HUES64 (cell line): ENCODE measurements around the gene BRMS1.
A peak's percentile ranks its signal among the peaks of the same experiment; 100 is the strongest.

ENCODE experiments used
- H3K27ac ChIP-seq: 2 replicates; pipeline ENCODE4 v1.7.0; 2013; ENCODE audit warnings: low read depth, low read length, inconsistent platforms
- H3K27me3 ChIP-seq: 2 replicates; pipeline ENCODE4 v1.6.1; 2013; ENCODE audit warnings: mild to moderate bottlenecking, low read length; ENCODE audit not compliant: insufficient read depth
- H3K36me3 ChIP-seq: 2 replicates; pipeline ENCODE4 v1.6.1; 2013; ENCODE audit warnings: mild to moderate bottlenecking, low read length; ENCODE audit not compliant: insufficient read depth
- H3K4me1 ChIP-seq: 2 replicates; pipeline ENCODE4 v1.6.1; 2013; ENCODE audit warnings: mild to moderate bottlenecking, low read length, moderate library complexity; ENCODE audit not compliant: insufficient read depth
- H3K4me3 ChIP-seq: 2 replicates; pipeline ENCODE4 v1.5.1; 2013; ENCODE audit warnings: mild to moderate bottlenecking, low read length, moderate library complexity
- H3K9ac ChIP-seq: 2 replicates; pipeline ENCODE4 v1.6.1; 2013; ENCODE audit warnings: mild to moderate bottlenecking, low read depth, low read length
- H3K9me3 ChIP-seq: 2 replicates; pipeline ENCODE4 v1.6.1; 2013; ENCODE audit warnings: low read depth, low read length; ENCODE audit not compliant: insufficient read depth
- WGBS: fragments of 150-250, 120-280 bp; methylation state at CpG from one replicate; pipeline ENCODE4 v1.1.7; 2013; ENCODE audit warnings: missing lambda C conversion rate; 5-methylcytosine and 5-hydroxymethylcytosine counted together

BRMS1 gene

DNA sequence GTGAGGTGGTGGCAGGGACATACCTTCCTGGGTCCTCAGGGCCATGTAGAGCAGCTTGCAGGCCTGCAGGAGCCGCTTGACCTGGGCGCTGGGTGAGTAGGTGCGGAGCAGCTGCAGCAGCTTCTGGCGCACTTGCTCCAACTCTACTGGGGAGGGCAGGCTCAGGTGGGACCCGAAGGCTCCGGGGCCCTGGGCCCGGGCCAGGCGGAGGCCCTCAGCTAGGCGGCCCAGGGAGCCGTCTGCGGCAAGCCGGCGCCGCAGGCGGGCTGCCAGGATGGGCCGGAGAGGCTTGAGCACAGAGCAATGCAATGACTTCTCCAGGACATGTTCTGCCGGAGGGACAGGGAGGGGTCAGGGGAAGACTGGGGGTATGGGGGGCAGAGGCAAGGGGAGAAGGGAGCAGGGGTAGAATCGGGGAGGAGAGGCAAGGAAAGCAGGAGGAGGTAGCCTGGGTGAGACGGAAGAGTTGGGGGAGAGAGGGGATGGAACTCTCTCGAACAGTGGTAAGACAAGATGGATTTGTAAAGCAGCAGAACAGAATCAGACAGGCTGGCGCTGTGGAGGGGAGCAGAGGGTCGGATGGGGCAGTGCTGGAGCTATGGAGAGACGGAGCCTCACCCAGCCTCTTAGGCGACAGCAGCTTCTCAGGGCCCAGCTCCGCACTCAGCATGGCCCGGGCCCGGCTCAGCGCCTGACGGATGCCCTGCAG, 10.9 kb downstream of the BRMS1 start:
- Histone ChIP-seq H3K4me3 (no peak overlapping the region), H3K4me1 (peaks cover 14% of the 10 kb centered on the region), H3K27ac (no peak overlapping the region), H3K36me3 (peaks cover 10% of the 10 kb centered on the region), H3K27me3 (peaks cover 6% of the 10 kb centered on the region; the same call in 1 of the 2 replicates), H3K9me3 (no peaks in the 10 kb centered on the region), H3K9ac (no peak overlapping the region)
- 90% methylated on average over 29 of the region's 29 CpGs for WGBS

DNA sequence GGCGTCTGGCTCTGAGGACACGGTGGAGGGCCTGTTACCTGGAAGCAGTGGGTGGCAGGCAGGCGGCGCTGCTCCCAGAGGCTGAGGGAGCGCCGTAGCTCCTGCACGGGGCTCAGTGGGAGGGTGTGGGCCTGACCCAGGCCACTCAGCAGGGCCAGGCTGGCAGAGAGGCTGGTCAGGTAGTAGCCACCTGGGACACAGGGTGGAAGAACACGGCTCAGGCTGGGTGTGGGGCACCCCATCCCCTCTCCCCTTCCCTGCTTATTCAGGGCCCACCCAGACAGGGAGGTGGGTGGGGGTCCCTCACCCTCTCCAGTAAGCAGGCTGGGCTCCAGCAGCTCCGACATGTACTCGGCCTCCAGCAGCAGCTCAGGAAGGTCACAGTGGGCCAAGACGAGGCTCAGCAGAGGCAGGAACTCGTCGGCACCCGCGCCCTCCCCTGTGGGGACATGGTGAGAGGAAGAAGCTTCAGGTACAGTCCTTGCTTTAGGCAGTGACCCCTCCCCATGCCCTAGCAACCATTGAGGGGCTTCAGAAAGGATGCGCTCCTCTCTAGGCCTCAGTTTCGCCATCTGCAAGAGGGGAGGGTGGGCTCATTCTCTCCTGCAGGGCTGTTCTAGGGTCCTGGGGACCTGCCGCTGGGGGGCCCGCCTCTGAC, 11.6 kb downstream of the BRMS1 start:
- Histone ChIP-seq H3K27ac (no peak overlapping the region), H3K36me3 (peaks cover 10% of the 10 kb centered on the region), H3K27me3 (peaks cover 6% of the 10 kb centered on the region; the same call in 1 of the 2 replicates), H3K4me1 (peaks cover 18% of the 10 kb centered on the region), H3K9me3 (no peaks in the 10 kb centered on the region), H3K4me3 (no peak overlapping the region), H3K9ac (no peak overlapping the region)
- 92% methylated on average over 19 of the region's 19 CpGs for WGBS

DNA sequence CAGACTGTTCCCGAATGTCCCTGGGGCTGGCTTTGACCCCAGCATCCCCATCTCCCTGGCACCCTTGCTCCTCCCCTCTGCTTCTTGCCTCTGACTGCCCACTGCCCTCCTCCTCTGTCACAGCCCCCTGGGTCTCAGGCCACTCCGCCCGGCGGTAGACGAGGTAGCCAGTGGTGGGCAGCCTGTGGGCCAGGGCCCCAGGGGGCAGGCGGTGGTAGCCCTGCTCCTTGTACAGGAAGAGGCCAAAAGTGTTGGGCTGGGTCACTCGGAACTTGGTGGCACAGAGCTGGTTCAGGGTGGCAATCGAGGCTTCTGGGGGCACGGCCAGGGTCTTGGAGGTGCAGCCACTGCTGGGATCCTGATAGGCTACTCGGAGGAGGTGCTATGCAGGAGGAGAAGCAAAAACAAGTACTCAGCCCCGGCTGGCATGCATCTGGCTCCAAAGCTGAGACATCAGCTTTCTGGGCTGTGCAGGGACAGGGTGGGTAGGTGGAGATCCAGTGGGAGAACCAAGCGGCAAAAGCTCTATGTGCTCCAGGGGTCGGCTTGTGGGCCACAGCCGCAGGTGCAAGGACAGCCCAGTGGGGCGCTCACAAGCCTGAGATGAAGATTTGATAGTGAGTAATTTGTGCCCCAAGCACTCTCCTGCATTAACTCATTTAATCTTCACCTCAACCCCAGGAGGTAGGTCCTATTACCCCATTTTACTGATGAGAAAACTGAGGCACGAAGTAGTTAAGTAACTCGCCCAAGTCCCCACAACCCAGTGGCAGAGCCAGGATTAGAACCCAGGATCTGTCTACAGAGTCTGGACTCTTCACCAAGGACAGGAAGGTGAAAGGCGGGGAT, 12.3 kb downstream of the BRMS1 start:
- H3K4me3 ChIP-seq, result no peak overlapping the region
- no peak overlapping the region for H3K9ac ChIP-seq
- peaks cover 5% of the 10 kb centered on the region for H3K36me3 ChIP-seq
- 82% methylated on average over 18 of the region's 18 CpGs for WGBS
- H3K27me3 ChIP-seq, result peaks cover 6% of the 10 kb centered on the region; the same call in 1 of the 2 replicates
- peaks cover 18% of the 10 kb centered on the region for H3K4me1 ChIP-seq
- H3K9me3 ChIP-seq, result no peaks in the 10 kb centered on the region
- H3K27ac ChIP-seq, result no peak overlapping the region

DNA sequence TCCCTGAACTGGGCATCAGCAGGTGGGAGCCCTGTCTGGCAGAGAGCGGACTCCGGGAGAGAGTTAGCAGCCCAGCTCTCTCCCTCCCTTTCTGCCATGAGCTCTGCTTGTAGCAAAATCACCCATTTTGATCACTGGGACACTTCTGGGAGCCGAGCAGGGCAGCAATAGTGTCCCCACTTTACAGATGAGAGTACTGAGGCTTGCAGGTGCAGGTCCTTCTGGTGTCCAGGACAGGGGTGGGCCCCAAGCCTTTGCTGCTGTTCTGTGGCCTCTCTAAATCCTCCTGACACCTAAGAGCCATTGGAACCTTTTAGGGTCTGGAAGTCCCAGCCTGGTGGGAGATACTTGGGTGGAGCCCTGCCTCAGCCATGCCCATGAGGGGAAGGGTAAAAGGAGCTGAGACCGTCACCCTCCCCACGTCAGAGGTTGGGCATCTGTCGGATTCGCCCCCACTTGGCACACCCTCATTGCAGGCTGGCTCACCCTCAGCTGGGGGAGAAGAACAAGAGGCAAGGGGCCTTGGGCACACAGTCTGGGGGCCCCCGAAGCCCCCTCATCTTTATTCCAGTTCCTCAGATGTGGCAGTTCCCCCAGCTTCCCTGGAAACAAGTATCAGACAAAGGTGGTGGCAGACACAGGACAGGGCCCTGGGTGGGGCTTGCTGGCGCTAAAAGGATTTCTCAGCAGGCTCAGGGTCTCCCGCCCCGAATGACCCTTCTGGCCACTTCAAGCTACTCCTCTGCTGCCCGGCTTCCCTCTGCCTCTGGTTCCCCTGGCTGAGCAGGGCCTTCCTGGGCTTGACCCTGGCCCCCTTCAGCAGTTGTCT, 13.1 kb downstream of the BRMS1 start:
- Histone ChIP-seq H3K4me3 (no peak overlapping the region), H3K9ac (no peak overlapping the region), H3K27ac (no peak overlapping the region), H3K4me1 (peaks cover 13% of the 10 kb centered on the region), H3K36me3 (no peaks in the 10 kb centered on the region; the same call in 1 of the 2 replicates), H3K9me3 (no peaks in the 10 kb centered on the region), H3K27me3 (peaks cover 6% of the 10 kb centered on the region; the same call in 1 of the 2 replicates)
- 90% methylated on average over 12 of the region's 12 CpGs for WGBS

DNA sequence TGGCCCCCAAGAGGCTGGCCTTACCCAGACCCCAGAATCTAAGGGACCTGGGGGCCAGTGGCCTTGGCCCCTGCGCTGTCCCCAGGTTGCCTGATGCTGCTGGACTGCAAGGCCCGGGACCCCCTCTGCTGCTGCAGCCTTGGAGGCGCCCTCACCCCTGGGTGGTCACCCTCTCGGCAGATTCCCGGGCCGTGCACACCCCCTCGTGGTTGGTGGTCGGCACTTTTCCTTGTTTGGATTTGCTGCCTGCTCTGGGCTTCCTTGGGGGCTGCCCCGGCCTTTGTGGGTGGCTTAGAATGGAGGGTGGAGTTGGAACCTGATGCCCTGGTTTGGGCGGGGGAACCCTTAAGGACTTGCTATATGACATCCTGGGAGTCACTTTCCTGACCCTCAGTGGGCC, 14.0 kb downstream of the BRMS1 start:
- peaks cover 6% of the 10 kb centered on the region; the same call in 1 of the 2 replicates for H3K27me3 ChIP-seq
- no peak overlapping the region for H3K27ac ChIP-seq
- H3K36me3 ChIP-seq, result no peaks in the 10 kb centered on the region; the same call in 1 of the 2 replicates
- H3K4me3 ChIP-seq, result no peak overlapping the region
- no peak overlapping the region for H3K9ac ChIP-seq
- WGBS, result 86% methylated on average over 10 of the region's 10 CpGs
- no peaks in the 10 kb centered on the region for H3K9me3 ChIP-seq
- peaks cover 11% of the 10 kb centered on the region for H3K4me1 ChIP-seq

DNA sequence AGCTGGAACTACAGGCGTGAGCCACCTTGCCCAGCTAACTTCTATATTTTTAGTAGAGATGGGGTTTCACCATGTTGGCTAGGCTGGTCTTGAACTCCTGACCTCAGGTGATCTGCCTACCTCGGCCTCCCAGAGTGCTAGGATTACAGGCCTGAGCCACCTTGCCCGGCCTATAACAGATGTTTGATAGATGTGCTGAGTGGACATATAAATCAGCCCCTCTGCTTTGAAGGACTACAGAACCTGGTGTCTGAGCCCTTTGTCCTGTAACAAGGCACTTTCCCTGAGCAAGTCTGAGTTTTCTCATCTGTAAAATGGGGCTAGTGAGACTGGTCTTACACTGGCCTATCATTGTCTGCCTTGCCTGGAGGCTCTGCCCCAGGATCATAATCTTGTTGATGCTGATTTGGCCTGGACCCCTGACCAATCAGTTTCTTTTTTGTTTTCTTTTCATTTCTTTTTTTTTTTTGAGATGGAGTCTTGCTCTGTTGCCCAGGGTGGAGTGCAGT, 15.7 kb downstream of the BRMS1 start:
- Histone ChIP-seq H3K9ac (no peak overlapping the region), H3K4me1 (peaks cover 13% of the 10 kb centered on the region), H3K36me3 (no peaks in the 10 kb centered on the region; the same call in 1 of the 2 replicates), H3K27ac (no peak overlapping the region), H3K9me3 (no peaks in the 10 kb centered on the region), H3K27me3 (no peaks in the 10 kb centered on the region), H3K4me3 (no peak overlapping the region)
- 83% methylated on average over 3 of the region's 3 CpGs for WGBS

DNA sequence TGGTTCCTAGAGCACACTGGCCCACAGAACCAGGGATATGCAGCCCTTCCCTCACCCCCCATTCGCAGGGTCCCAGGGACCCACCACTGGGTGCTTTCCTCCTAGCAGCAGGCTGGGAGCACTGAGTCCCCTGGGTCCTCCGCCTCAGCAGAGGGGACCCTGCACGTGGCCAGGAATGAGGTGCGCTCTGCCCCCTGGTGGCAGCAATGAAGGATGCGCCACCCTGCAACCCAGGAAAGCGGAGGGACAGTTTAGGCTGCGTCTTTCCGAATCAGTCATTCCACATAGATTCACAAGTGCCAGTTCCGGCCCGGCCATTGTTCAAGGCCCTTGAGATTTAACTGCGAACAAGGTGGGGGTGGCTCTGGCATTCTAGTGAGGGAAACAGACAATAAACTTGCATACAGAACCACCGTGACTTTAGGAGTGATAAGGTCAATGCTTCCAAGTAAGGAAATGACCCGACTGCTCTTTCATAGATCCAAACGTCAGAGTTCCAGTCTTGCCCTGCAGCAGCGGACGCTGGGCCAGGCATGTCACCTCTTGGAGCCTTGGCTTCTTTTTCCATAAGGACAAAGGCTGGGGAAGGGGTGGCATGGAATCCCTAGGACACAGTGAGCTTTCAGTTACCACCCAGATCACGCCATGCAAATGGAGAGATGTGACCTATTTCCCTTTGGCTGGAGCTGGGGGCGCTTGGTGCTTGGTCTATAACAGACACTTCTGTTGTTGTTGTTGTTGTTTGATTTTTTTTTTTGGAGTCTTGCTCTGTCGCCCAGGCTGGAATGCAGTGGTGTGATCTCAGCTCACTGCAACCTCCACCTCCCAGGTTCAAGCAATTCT, 16.4 kb downstream of the BRMS1 start:
- Histone ChIP-seq H3K4me3 (peak overlapping the region; percentile 34; the same call in 1 of the 2 replicates), H3K9me3 (no peaks in the 10 kb centered on the region), H3K4me1 (peaks cover 13% of the 10 kb centered on the region), H3K36me3 (no peaks in the 10 kb centered on the region; the same call in 1 of the 2 replicates), H3K9ac (peak overlapping the region; percentile 46; the same call in 1 of the 2 replicates), H3K27ac (peak overlapping the region; percentile 71; the same call in 1 of the 2 replicates), H3K27me3 (no peaks in the 10 kb centered on the region)
- WGBS, result 15% methylated on average over 19 of the region's 19 CpGs

DNA sequence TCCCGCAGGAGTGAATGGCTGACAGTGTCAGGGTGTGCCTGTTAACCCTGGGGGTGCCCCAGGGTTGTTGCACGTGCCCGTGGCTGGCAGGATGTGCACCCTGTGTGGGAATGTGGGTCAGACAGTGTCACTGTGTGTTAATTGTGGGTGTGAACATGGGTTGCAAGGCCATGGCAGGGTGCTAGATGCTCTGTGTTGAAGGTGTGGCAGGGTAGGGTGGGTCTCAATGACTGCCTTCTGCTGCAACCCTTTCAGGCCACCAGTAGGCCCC, 16.9 kb downstream of the BRMS1 start:
- Histone ChIP-seq H3K27me3 (no peaks in the 10 kb centered on the region), H3K9ac (no peak overlapping the region), H3K9me3 (no peaks in the 10 kb centered on the region), H3K27ac (no peak overlapping the region), H3K4me3 (no peak overlapping the region), H3K4me1 (peaks cover 13% of the 10 kb centered on the region), H3K36me3 (no peaks in the 10 kb centered on the region; the same call in 1 of the 2 replicates)
- WGBS, result 95% methylated on average over 3 of the region's 3 CpGs

DNA sequence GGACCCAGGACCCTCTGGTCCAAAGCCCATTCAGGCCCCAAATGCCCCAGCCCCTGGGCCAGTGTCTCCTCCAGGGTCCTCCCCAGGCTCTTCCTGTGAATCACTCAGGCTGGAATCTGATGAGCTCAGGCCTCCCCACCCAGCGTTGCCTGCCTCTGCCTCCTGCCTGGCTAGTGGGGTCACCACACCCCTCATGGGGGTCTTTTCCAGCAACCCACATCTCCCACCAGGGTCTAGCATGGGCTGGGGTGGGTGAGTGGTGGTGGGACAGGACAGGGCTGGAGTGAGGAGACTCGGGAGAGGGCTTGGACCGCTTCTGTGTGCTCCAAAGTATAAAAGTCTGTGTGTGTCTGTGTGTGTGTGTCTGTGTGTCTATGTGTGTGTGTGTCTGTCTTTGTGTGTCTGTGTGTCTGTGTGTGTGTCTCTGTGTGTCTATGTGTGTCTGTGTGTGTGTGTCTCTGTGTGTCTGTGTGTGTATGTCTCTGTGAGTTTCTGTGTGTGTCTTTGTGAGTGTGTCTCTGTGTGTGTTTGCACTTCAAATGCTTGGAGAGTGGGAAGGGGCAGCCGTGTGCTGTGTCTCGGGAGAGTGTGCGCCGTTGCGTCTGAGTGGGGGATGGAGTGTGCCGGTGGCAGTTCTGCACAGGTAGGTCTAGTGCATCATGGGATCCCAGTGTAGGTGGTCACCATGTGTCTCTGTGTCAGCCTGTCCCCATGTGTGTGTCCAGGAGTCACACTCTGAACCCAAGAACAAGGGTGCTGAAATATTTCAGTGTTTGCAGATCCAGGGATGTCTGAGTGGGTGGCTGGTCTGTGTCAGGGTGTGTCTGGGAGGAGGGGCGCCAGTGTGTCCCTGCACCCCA, 17.5 kb downstream of the BRMS1 start:
- WGBS, result 85% methylated on average over 10 of the region's 10 CpGs
- H3K9me3 ChIP-seq, result no peaks in the 10 kb centered on the region
- H3K4me1 ChIP-seq, result peaks cover 13% of the 10 kb centered on the region
- no peak overlapping the region for H3K9ac ChIP-seq
- H3K4me3 ChIP-seq, result no peak overlapping the region
- no peaks in the 10 kb centered on the region; the same call in 1 of the 2 replicates for H3K36me3 ChIP-seq
- H3K27me3 ChIP-seq, result no peaks in the 10 kb centered on the region
- no peak overlapping the region for H3K27ac ChIP-seq
